NCI-H510A (cell line): ENCODE measurements around the gene PARVG.

ENCODE experiments used
- DNase-seq: peaks from one replicate; lab custom pipeline; 2025; lab: John Stamatoyannopoulos, UW

Gene PARVG

GRCh38 chr22:44242946-44243724 lies 62.4 kb downstream of the PARVG start:
- DNase-seq = no peak

- DNase-seq = no peak
Measured at GRCh38 chr22:44243761-44244160, 63.0 kb downstream of the PARVG start.

- DNase-seq = no peak
Measured at GRCh38 chr22:44244265-44244822, 63.6 kb downstream of the PARVG start.

- DNase-seq = no peak
Measured at GRCh38 chr22:44245438-44245837, 64.7 kb downstream of the PARVG start.

- no peak for DNase-seq
Measured at GRCh38 chr22:44245867-44246266, 65.1 kb downstream of the PARVG start.

- no peak for DNase-seq
Measured at GRCh38 chr22:44246615-44247326, 66.0 kb downstream of the PARVG start.

- no peak for DNase-seq
Measured at GRCh38 chr22:44247346-44247745, 66.6 kb downstream of the PARVG start.

- no peak for DNase-seq
Measured at GRCh38 chr22:44247923-44248892, 67.5 kb downstream of the PARVG start.

GRCh38 chr22:44248926-44249325 lies 68.2 kb downstream of the PARVG start:
- DNase-seq = no peak

- no peak for DNase-seq
Measured at GRCh38 chr22:44249376-44250147, 68.8 kb downstream of the PARVG start.

- DNase-seq = no peak
Measured at GRCh38 chr22:44254811-44255210, 74.1 kb downstream of the PARVG start.

- DNase-seq = no peak
Measured at GRCh38 chr22:44256085-44256484, 75.4 kb downstream of the PARVG start.

GRCh38 chr22:44256556-44257485 lies 76.1 kb downstream of the PARVG start:
- no peak for DNase-seq
